ENCODE results near the gene GADD45B.

The GADD45B gene

GRCh38 chr19:2434267-2434666, 41.7 kb upstream of the GADD45B start:
- Histone ChIP-seq H3K9me3 (ENCODE audit: control insufficient read depth, insufficient read depth, low read depth, low read length) (no peaks in the 10 kb centered on the region), H3K9ac (ENCODE audit: low read length) (no peak overlapping the region), H3K4me1 (ENCODE audit: control insufficient read depth, insufficient read depth, low read length) (no peaks in the 10 kb centered on the region), H3K4me3 (ENCODE audit: low read depth, low read length) (no peak overlapping the region), H3K36me3 (ENCODE audit: control insufficient read depth, insufficient read depth, low read length) (peaks cover 75% of the 10 kb centered on the region), H3K27ac (ENCODE audit: low read depth, low read length) (no peak overlapping the region), H3K27me3 (ENCODE audit: control insufficient read depth, insufficient read depth, low read length) (no peaks in the 10 kb centered on the region)

- Histone ChIP-seq H3K27ac (ENCODE audit: low read depth, low read length) (no peak overlapping the region), H3K27me3 (ENCODE audit: control insufficient read depth, insufficient read depth, low read length) (no peaks in the 10 kb centered on the region), H3K4me3 (ENCODE audit: low read depth, low read length) (no peak overlapping the region), H3K9ac (ENCODE audit: low read length) (no peak overlapping the region), H3K36me3 (ENCODE audit: control insufficient read depth, insufficient read depth, low read length) (peaks cover 73% of the 10 kb centered on the region), H3K9me3 (ENCODE audit: control insufficient read depth, insufficient read depth, low read depth, low read length) (no peaks in the 10 kb centered on the region), H3K4me1 (ENCODE audit: control insufficient read depth, insufficient read depth, low read length) (no peaks in the 10 kb centered on the region)
Observed at GRCh38 chr19:2434721-2435265, 41.1 kb upstream of the GADD45B start.

GRCh38 chr19:2436384-2436783, 39.5 kb upstream of the GADD45B start:
- Histone ChIP-seq H3K4me1 (ENCODE audit: control insufficient read depth, insufficient read depth, low read length) (no peaks in the 10 kb centered on the region), H3K27ac (ENCODE audit: low read depth, low read length) (no peak overlapping the region), H3K9me3 (ENCODE audit: control insufficient read depth, insufficient read depth, low read depth, low read length) (no peaks in the 10 kb centered on the region), H3K4me3 (ENCODE audit: low read depth, low read length) (no peak overlapping the region), H3K9ac (ENCODE audit: low read length) (no peak overlapping the region), H3K36me3 (ENCODE audit: control insufficient read depth, insufficient read depth, low read length) (peaks cover 69% of the 10 kb centered on the region), H3K27me3 (ENCODE audit: control insufficient read depth, insufficient read depth, low read length) (no peaks in the 10 kb centered on the region)

- no peak overlapping the region for H3K9ac ChIP-seq (ENCODE audit: low read length)
- no peaks in the 10 kb centered on the region for H3K27me3 ChIP-seq (ENCODE audit: control insufficient read depth, insufficient read depth, low read length)
- H3K27ac ChIP-seq (ENCODE audit: low read depth, low read length): no peak overlapping the region
- no peaks in the 10 kb centered on the region for H3K9me3 ChIP-seq (ENCODE audit: control insufficient read depth, insufficient read depth, low read depth, low read length)
- no peaks in the 10 kb centered on the region for H3K4me1 ChIP-seq (ENCODE audit: control insufficient read depth, insufficient read depth, low read length)
- no peak overlapping the region for H3K4me3 ChIP-seq (ENCODE audit: low read depth, low read length)
- H3K36me3 ChIP-seq (ENCODE audit: control insufficient read depth, insufficient read depth, low read length): peaks cover 69% of the 10 kb centered on the region
Observed at GRCh38 chr19:2436926-2437325, 39.0 kb upstream of the GADD45B start.

- H3K36me3 ChIP-seq (ENCODE audit: control insufficient read depth, insufficient read depth, low read length): peaks cover 74% of the 10 kb centered on the region
- H3K27ac ChIP-seq (ENCODE audit: low read depth, low read length): no peak overlapping the region
- no peaks in the 10 kb centered on the region for H3K4me1 ChIP-seq (ENCODE audit: control insufficient read depth, insufficient read depth, low read length)
- no peak overlapping the region for H3K9ac ChIP-seq (ENCODE audit: low read length)
- no peak overlapping the region for H3K4me3 ChIP-seq (ENCODE audit: low read depth, low read length)
- H3K27me3 ChIP-seq (ENCODE audit: control insufficient read depth, insufficient read depth, low read length): no peaks in the 10 kb centered on the region
- H3K9me3 ChIP-seq (ENCODE audit: control insufficient read depth, insufficient read depth, low read depth, low read length): no peaks in the 10 kb centered on the region
Observed at GRCh38 chr19:2438178-2438577, 37.7 kb upstream of the GADD45B start.

- H3K36me3 ChIP-seq (ENCODE audit: control insufficient read depth, insufficient read depth, low read length): peaks cover 71% of the 10 kb centered on the region
- H3K27me3 ChIP-seq (ENCODE audit: control insufficient read depth, insufficient read depth, low read length): no peaks in the 10 kb centered on the region
- H3K4me3 ChIP-seq (ENCODE audit: low read depth, low read length): no peak overlapping the region
- H3K9ac ChIP-seq (ENCODE audit: low read length): no peak overlapping the region
- no peak overlapping the region for H3K27ac ChIP-seq (ENCODE audit: low read depth, low read length)
- no peaks in the 10 kb centered on the region for H3K9me3 ChIP-seq (ENCODE audit: control insufficient read depth, insufficient read depth, low read depth, low read length)
- H3K4me1 ChIP-seq (ENCODE audit: control insufficient read depth, insufficient read depth, low read length): no peaks in the 10 kb centered on the region
Observed at GRCh38 chr19:2440515-2440914, 35.4 kb upstream of the GADD45B start.

- Histone ChIP-seq H3K9me3 (ENCODE audit: control insufficient read depth, insufficient read depth, low read depth, low read length) (no peaks in the 10 kb centered on the region), H3K4me3 (ENCODE audit: low read depth, low read length) (no peak overlapping the region), H3K27ac (ENCODE audit: low read depth, low read length) (no peak overlapping the region), H3K27me3 (ENCODE audit: control insufficient read depth, insufficient read depth, low read length) (no peaks in the 10 kb centered on the region), H3K4me1 (ENCODE audit: control insufficient read depth, insufficient read depth, low read length) (no peaks in the 10 kb centered on the region), H3K9ac (ENCODE audit: low read length) (no peak overlapping the region), H3K36me3 (ENCODE audit: control insufficient read depth, insufficient read depth, low read length) (peaks cover 70% of the 10 kb centered on the region)
Observed at GRCh38 chr19:2441096-2441752, 34.7 kb upstream of the GADD45B start.

GRCh38 chr19:2443116-2443784, 32.7 kb upstream of the GADD45B start:
- Histone ChIP-seq H3K36me3 (ENCODE audit: control insufficient read depth, insufficient read depth, low read length) (peaks cover 62% of the 10 kb centered on the region), H3K9me3 (ENCODE audit: control insufficient read depth, insufficient read depth, low read depth, low read length) (no peaks in the 10 kb centered on the region), H3K27me3 (ENCODE audit: control insufficient read depth, insufficient read depth, low read length) (no peaks in the 10 kb centered on the region), H3K4me3 (ENCODE audit: low read depth, low read length) (no peak overlapping the region), H3K4me1 (ENCODE audit: control insufficient read depth, insufficient read depth, low read length) (no peaks in the 10 kb centered on the region), H3K27ac (ENCODE audit: low read depth, low read length) (no peak overlapping the region), H3K9ac (ENCODE audit: low read length) (no peak overlapping the region)

- no peak overlapping the region for H3K9ac ChIP-seq (ENCODE audit: low read length)
- no peaks in the 10 kb centered on the region for H3K27me3 ChIP-seq (ENCODE audit: control insufficient read depth, insufficient read depth, low read length)
- H3K4me1 ChIP-seq (ENCODE audit: control insufficient read depth, insufficient read depth, low read length): no peaks in the 10 kb centered on the region
- H3K9me3 ChIP-seq (ENCODE audit: control insufficient read depth, insufficient read depth, low read depth, low read length): no peaks in the 10 kb centered on the region
- no peak overlapping the region for H3K27ac ChIP-seq (ENCODE audit: low read depth, low read length)
- no peak overlapping the region for H3K4me3 ChIP-seq (ENCODE audit: low read depth, low read length)
- peaks cover 57% of the 10 kb centered on the region for H3K36me3 ChIP-seq (ENCODE audit: control insufficient read depth, insufficient read depth, low read length)
Observed at GRCh38 chr19:2443785-2444182, 32.1 kb upstream of the GADD45B start.

- Histone ChIP-seq H3K27ac (ENCODE audit: low read depth, low read length) (no peak overlapping the region), H3K4me1 (ENCODE audit: control insufficient read depth, insufficient read depth, low read length) (no peaks in the 10 kb centered on the region), H3K4me3 (ENCODE audit: low read depth, low read length) (no peak overlapping the region), H3K9ac (ENCODE audit: low read length) (no peak overlapping the region), H3K36me3 (ENCODE audit: control insufficient read depth, insufficient read depth, low read length) (peaks cover 57% of the 10 kb centered on the region), H3K9me3 (ENCODE audit: control insufficient read depth, insufficient read depth, low read depth, low read length) (no peaks in the 10 kb centered on the region), H3K27me3 (ENCODE audit: control insufficient read depth, insufficient read depth, low read length) (no peaks in the 10 kb centered on the region)
Observed at GRCh38 chr19:2444251-2445002, 31.5 kb upstream of the GADD45B start.

GRCh38 chr19:2446381-2446780, 29.5 kb upstream of the GADD45B start:
- no peak overlapping the region for H3K9ac ChIP-seq (ENCODE audit: low read length)
- no peak overlapping the region for H3K4me3 ChIP-seq (ENCODE audit: low read depth, low read length)
- no peaks in the 10 kb centered on the region for H3K9me3 ChIP-seq (ENCODE audit: control insufficient read depth, insufficient read depth, low read depth, low read length)
- H3K27ac ChIP-seq (ENCODE audit: low read depth, low read length): no peak overlapping the region
- H3K36me3 ChIP-seq (ENCODE audit: control insufficient read depth, insufficient read depth, low read length): peaks cover 49% of the 10 kb centered on the region
- no peaks in the 10 kb centered on the region for H3K4me1 ChIP-seq (ENCODE audit: control insufficient read depth, insufficient read depth, low read length)
- no peaks in the 10 kb centered on the region for H3K27me3 ChIP-seq (ENCODE audit: control insufficient read depth, insufficient read depth, low read length)
